HCT116 (cell line): Measurements from ENCODE around the gene SH3RF2. TPM values are rescaled to one million over a fixed set of nuclear protein-coding genes. Genes with fewer than 3 reads are reported as not detected.

ENCODE experiments used
- ATAC-seq: fragments of 200-7000 bp; cut with Tn5 transposase; 2 replicates; pipeline ENCODE4 v1.9.1; 2020; ENCODE audit warnings: mild to moderate bottlenecking, moderate library complexity
- BruUV-seq: library from RNA; stranded (reverse); fragments of 400-500 nt; replicated peaks from 2 replicates; lab custom pipeline; 2021; lab: Mats Ljungman, UMichigan
- CTCF ChIA-PET: fragments of 300-600 bp; sonication (Branson Sonifier 250); formaldehyde crosslinking; loops from one replicate; lab custom pipeline; 2021; ENCODE audit warnings: antibody characterized with exemption; lab: Charles Lee
- POLR2A ChIA-PET: fragments of 300-600, 350-600 bp; sonication (Branson Sonifier 250); formaldehyde crosslinking; loops from one replicate; lab custom pipeline; 2021; ENCODE audit warnings: antibody characterized with exemption; lab: Charles Lee
- RAD21 ChIA-PET, 2 experiments: fragments of 300-600 bp; sonication (Branson Sonifier 250); formaldehyde crosslinking; loops; one replicate each; lab custom pipeline; 2023; ENCODE audit warnings: low total read pairs in 2 of 2; ENCODE audit not compliant: uncharacterized antibody in 2 of 2, unreplicated experiment in 2 of 2, low non-redundant PET in 1 of 2; lab: Charles Lee
- DNase-seq: peaks from one replicate; pipeline ENCODE4 v3.0.0-alpha.2; 2010; ENCODE audit warnings: low read depth, low spot score
- H2AFZ ChIP-seq: fragments of 200-600 bp; shearing (Covaris generic), sonication (generic); 2 replicates; pipeline ENCODE4 v1.6.1; 2017; ENCODE audit warnings: low read depth, mixed run types, mixed read lengths, antibody characterized with exemption, low read length; ENCODE audit not compliant: poor library complexity, severe bottlenecking
- H3K27ac ChIP-seq: 2 replicates; pipeline ENCODE4 v1.5.1; 2012; ENCODE audit warnings: low read depth, low read length
- H3K27me3 ChIP-seq: fragments of 200-600 bp; sonication (generic); 2 replicates; pipeline ENCODE4 v1.6.1; 2016; ENCODE audit warnings: mixed run types, low read length, mixed read lengths; ENCODE audit not compliant: insufficient read depth
- H3K36me3 ChIP-seq, 2 experiments: fragments of 200-500 bp in 1 of 2; fragments of 200-600 bp in 1 of 2; sonication (Bioruptor generic) in 1 of 2; sonication (generic) in 1 of 2; 2 replicates each; pipeline versions ENCODE4 v1.5.1 to v1.6.1; 2014 to 2016; ENCODE audit warnings: low read length in 2 of 2, inconsistent platforms in 1 of 2, mixed read lengths in 1 of 2, mixed run types in 1 of 2; ENCODE audit not compliant: insufficient read depth in 2 of 2, control insufficient read depth in 1 of 2
- H3K4me1 ChIP-seq, 2 experiments: fragments of 200-600 bp in 1 of 2; sonication (generic) in 1 of 2; 2 replicates each; pipeline versions ENCODE4 v1.5.1 to v1.6.1; 2012 to 2017; ENCODE audit warnings: low read length in 2 of 2, inconsistent platforms in 1 of 2, mild to moderate bottlenecking in 1 of 2, mixed read lengths in 1 of 2, mixed run types in 1 of 2, moderate library complexity in 1 of 2; ENCODE audit not compliant: insufficient read depth in 2 of 2, control insufficient read depth in 1 of 2
- H3K4me2 ChIP-seq: fragments of 200-600 bp; sonication (generic); 2 replicates; pipeline ENCODE4 v1.6.1; 2017; ENCODE audit warnings: mixed run types, low read length, mixed read lengths
- H3K4me3 ChIP-seq, 2 experiments: fragments of 200-600 bp in 1 of 2; sonication (generic) in 1 of 2; replicated peaks in 1 of 2; 2 replicates each; pipeline ENCODE4 v1.5.1; 2011 to 2016; ENCODE audit warnings: low read length in 2 of 2, control low read depth in 1 of 2, low read depth in 1 of 2, mild to moderate bottlenecking in 1 of 2, mixed read lengths in 1 of 2, mixed run types in 1 of 2
- H3K79me2 ChIP-seq: fragments of 200-600 bp; sonication (generic); 2 replicates; pipeline ENCODE4 v1.6.1; 2017; ENCODE audit warnings: mild to moderate bottlenecking, mixed run types, low read length, moderate library complexity, mixed read lengths; ENCODE audit not compliant: insufficient read depth
- H3K9ac ChIP-seq: fragments of 200-600 bp; sonication (generic); 2 replicates; pipeline ENCODE4 v1.6.1; 2016; ENCODE audit warnings: low read length, mixed read lengths
- H3K9me2 ChIP-seq: fragments of 200-600 bp; sonication (generic), shearing (Covaris generic); 2 replicates; pipeline ENCODE4 v1.6.1; 2017; ENCODE audit warnings: mixed run types, mild to moderate bottlenecking, moderate library complexity; ENCODE audit not compliant: insufficient read depth
- H3K9me3 ChIP-seq, 2 experiments: fragments of 200-500 bp in 1 of 2; fragments of 200-600 bp in 1 of 2; sonication (Bioruptor generic) in 1 of 2; sonication (generic) in 1 of 2; 2 replicates each; pipeline ENCODE4 v1.6.1; 2014 to 2017; ENCODE audit warnings: low read length in 2 of 2, mixed read lengths in 2 of 2, inconsistent platforms in 1 of 2, low read depth in 1 of 2, mild to moderate bottlenecking in 1 of 2, mixed run types in 1 of 2, moderate library complexity in 1 of 2; ENCODE audit not compliant: control insufficient read depth in 1 of 2, insufficient read depth in 1 of 2
- H4K20me1 ChIP-seq: fragments of 200-600 bp; sonication (generic), shearing (Covaris generic); 2 replicates; pipeline ENCODE4 v1.6.1; 2017; ENCODE audit warnings: mixed run types, mild to moderate bottlenecking, moderate library complexity; ENCODE audit not compliant: insufficient read depth
- CBX3 ChIP-seq: IDR thresholded peaks from 2 replicates; pipeline ENCODE4 v1.6.1; 2012; ENCODE audit warnings: low read depth
- CTCF ChIP-seq, 3 experiments: fragments of 200-600 bp in 1 of 3; sonication (generic) in 1 of 3; IDR thresholded peaks in 2 of 3; conservative IDR thresholded peaks in 1 of 3; 2 replicates each; pipeline ENCODE4 v1.5.1; 2012 to 2017; ENCODE audit warnings: low read depth in 2 of 3, low read length in 2 of 3, antibody characterized with exemption in 1 of 3, borderline replicate concordance in 1 of 3, control low read depth in 1 of 3, mild to moderate bottlenecking in 1 of 3, mixed read lengths in 1 of 3, mixed run types in 1 of 3, moderate library complexity in 1 of 3; ENCODE audit not compliant: insufficient read depth in 1 of 3
- EZH2 ChIP-seq: fragments of 200-600 bp; sonication (generic); IDR thresholded peaks from 2 replicates; pipeline ENCODE4 v1.6.1; 2017; ENCODE audit warnings: antibody characterized with exemption, mixed run types
- POLR2A ChIP-seq: IDR thresholded peaks from 2 replicates; pipeline ENCODE4 v1.7.0; 2011; ENCODE audit warnings: borderline replicate concordance; ENCODE audit not compliant: insufficient read depth, insufficient read length; ENCODE audit errors: extremely low read depth
- RAD21 ChIP-seq: IDR thresholded peaks from 2 replicates; pipeline ENCODE4 v1.6.1; 2012; ENCODE audit warnings: low read depth, mild to moderate bottlenecking
- YY1 ChIP-seq: IDR thresholded peaks from 2 replicates; pipeline ENCODE4 v1.6.1; 2011; ENCODE audit warnings: low read length, low read depth, moderate library complexity, mild to moderate bottlenecking; ENCODE audit not compliant: insufficient replicate concordance; ENCODE audit errors: extremely low read depth
- ZNF274 ChIP-seq: fragments of 200-500 bp; sonication (Bioruptor generic); IDR thresholded peaks from 2 replicates; pipeline ENCODE4 v1.6.1; 2014; ENCODE audit warnings: mild to moderate bottlenecking, low read depth, low read length, inconsistent platforms
- intact Hi-C: fragments of 100-400 bp; cut with micrococcal nuclease; formaldehyde crosslinking; loops from 2 replicates; pipeline ENCODE4 v1.10.0; 2022
- total RNA-seq: library from RNA; stranded (reverse); gene quantifications from one replicate; pipeline ENCODE4 v1.2.1, GENCODE V29; 2021; ENCODE audit not compliant: unreplicated experiment
- TF ChIP-seq, protein P1 (sequence below): IDR thresholded peaks from 2 replicates; pipeline ENCODE4 v1.6.1; 2012
- TF ChIP-seq, protein P2 (sequence below): IDR thresholded peaks from 2 replicates; pipeline ENCODE4 v1.6.1; 2012

SH3RF2 gene
- total RNA-seq, 1 experiment from 2014 or later: 14.3 TPM

DNA sequence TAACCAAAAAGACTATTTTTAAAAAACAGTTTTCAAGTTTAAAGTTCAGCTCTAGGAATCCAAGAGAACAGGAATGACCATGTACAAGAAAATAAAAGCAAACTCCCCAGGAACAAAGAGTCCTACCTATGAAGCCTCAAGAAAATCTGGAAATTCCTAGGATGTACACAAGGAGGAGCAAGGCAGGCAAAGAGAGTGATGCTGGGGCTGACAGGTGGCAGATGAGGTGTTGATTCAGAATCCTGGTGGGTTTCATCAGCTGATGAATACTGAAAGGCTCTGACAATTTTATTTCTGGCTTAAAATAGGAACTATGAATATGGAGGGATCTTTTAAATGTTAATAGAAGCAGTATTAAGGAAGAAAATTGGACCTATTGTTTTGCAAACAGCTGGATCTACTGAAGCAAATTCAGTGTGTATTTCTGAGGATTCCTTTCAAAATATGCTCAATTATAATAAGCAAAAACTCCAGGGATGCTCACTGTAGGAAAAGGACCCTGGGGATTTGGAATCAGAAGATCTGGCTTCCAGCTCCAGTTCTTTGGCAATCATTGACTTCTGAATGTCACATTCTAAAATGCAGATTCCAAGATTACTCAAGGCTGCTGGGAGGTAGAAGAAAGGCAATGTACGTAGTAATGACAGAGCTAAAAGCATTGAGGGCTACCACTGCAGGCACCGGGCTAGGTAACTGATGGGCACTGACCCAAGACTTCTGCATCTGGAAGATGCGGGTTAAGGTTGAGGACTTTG is 28.0 kb upstream of the SH3RF2 start:
- H3K27ac ChIP-seq: no peak overlapping the region
- H3K9ac ChIP-seq: no peak overlapping the region
- H2AFZ ChIP-seq: no peak overlapping the region
- TF ChIP-seq, protein P1, sequence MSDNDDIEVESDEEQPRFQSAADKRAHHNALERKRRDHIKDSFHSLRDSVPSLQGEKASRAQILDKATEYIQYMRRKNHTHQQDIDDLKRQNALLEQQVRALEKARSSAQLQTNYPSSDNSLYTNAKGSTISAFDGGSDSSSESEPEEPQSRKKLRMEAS: no peak; the same call in 1 of the 2 replicates
- TF ChIP-seq YY1 (no peak), CBX3 (no peak), RAD21 (peak; percentile 68), ZNF274 (no peak), CTCF (IDR thresholded peaks at IDR 0.05 in 2 of 3, conservative IDR thresholded peaks at IDR 0.05 in 1 of 3; ENCODE audit: borderline replicate concordance in 1 of 3, insufficient read depth in 1 of 3, low read depth in 2 of 3, low read length in 2 of 3) (peak; percentile 38 to 65 (median 50); a peak in 4 of 6 replicates), EZH2 (no peak), POLR2A (no peak)
- TF ChIP-seq, protein P2, sequence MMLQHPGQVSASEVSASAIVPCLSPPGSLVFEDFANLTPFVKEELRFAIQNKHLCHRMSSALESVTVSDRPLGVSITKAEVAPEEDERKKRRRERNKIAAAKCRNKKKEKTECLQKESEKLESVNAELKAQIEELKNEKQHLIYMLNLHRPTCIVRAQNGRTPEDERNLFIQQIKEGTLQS: no peak
- ATAC-seq (peak; percentile 76), DNase-seq (peak; percentile 18)
- BruUV-seq: no TSS peak
- no peaks in the 10 kb centered on the region for H3K36me3 ChIP-seq
- POLR2A ChIA-PET: interaction anchor here (1.0 kb wide), 1 partner anchor 28 kb away, joined by 4 read pairs; the partner anchor contains the start of gene SH3RF2
- RAD21 ChIA-PET: interaction anchor here in 1 of 2 experiments (0.9 kb wide), 1 partner anchor 133 kb away, joined by 4 read pairs; no protein-coding TSS in a partner anchor
- H3K27me3 ChIP-seq: no peaks in the 10 kb centered on the region
- H3K9me3 ChIP-seq: no peaks in the 10 kb centered on the region
- no peaks in the 10 kb centered on the region for H3K79me2 ChIP-seq
- no peaks in the 10 kb centered on the region for H4K20me1 ChIP-seq
- H3K9me2 ChIP-seq: no peaks in the 10 kb centered on the region
- no peaks in the 10 kb centered on the region for H3K4me1 ChIP-seq
- CTCF ChIA-PET: interaction anchor here (0.8 to 2.0 kb wide), 4 partner anchors 20 to 133 kb away, joined by 3 to 6 read pairs (median 5); no protein-coding TSS in a partner anchor
- no peak overlapping the region for H3K4me3 ChIP-seq
- intact Hi-C loops: loop anchor here (1.0 to 5.0 kb wide), 3 partner anchors 74 to 519 kb away; no protein-coding TSS in a partner anchor
- no peak overlapping the region for H3K4me2 ChIP-seq
